Ovary (tissue), 3 donors: ENCODE measurements around the gene TLR8.

Experiments
- CTCF ChIP-seq, 3 donors: fragments of 450-650 bp in 2 of 3; fragments of 200-600 bp in 1 of 3; IDR thresholded peaks; one replicate each; pipeline versions ENCODE4 v1.5.1 to v1.8.0; 2016 to 2022; ENCODE audit warnings: antibody characterized with exemption in 3 of 3, mild to moderate bottlenecking in 1 of 3
- EP300 ChIP-seq: sonication (generic); formaldehyde crosslinking; IDR thresholded peaks from one replicate; pipeline ENCODE4 v1.6.1; 2017; ENCODE audit warnings: antibody characterized with exemption
- POLR2A ChIP-seq: fragments of 450-650 bp; IDR thresholded peaks from one replicate; pipeline ENCODE4 v1.6.1; 2017; ENCODE audit warnings: antibody characterized with exemption, mild to moderate bottlenecking, moderate library complexity
- donor health status: DM: no; HTN: no; CAD: no.

GRCh38 chrX:12872741-12873140, 33.7 kb upstream of the TLR8 start:
- TF ChIP-seq CTCF (IDR thresholded peaks at IDR 0.05) (no peak), POLR2A (no peak), EP300 (no peak)
